ENCODE results near the gene NFIB. TPM values are rescaled to one million over a fixed set of nuclear protein-coding genes. Genes with fewer than 3 reads are reported as not detected.

Gene NFIB
- total and polyA plus RNA-seq, 10 of the 15 experiments (the other 5 are each of a cell fraction or from before 2014, with no cell fraction given): under 0.01 to 0.19 (median 0.05) TPM; not detected in 3

DNA sequence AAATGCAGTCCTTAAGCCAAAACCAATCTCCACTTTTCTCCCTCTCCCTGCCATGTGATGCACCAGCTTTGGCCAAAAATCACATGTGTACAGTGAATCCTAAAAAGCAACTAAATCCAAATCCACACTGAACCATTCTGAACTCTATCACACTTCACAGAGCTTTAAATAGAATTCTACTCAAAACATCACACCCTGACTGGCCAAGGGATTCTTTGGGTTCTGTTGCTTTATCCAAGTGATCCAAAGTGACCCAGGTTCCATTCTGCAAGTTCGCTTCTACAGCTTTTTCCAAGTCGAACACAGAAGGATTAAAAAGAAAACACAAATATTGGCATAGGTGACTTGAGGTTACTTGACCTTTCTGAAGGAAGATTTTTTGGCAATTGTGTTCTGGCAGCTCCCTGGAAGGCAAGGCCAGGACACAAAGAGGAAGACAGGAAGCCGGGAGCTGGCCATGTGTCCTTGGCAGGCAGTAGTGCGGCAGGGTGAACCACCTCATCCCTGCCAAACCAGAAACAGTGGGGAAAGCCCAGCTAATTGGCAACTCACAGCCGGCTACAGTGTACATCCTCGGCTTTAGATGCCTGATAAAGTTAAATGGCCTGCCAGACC, 115.0 kb downstream of the NFIB start:
- TF ChIP-seq KLF5 (IDR thresholded peaks at IDR 0.05; ENCODE audit: partially characterized antibody): no peak
- TF ChIP-seq, protein P1, sequence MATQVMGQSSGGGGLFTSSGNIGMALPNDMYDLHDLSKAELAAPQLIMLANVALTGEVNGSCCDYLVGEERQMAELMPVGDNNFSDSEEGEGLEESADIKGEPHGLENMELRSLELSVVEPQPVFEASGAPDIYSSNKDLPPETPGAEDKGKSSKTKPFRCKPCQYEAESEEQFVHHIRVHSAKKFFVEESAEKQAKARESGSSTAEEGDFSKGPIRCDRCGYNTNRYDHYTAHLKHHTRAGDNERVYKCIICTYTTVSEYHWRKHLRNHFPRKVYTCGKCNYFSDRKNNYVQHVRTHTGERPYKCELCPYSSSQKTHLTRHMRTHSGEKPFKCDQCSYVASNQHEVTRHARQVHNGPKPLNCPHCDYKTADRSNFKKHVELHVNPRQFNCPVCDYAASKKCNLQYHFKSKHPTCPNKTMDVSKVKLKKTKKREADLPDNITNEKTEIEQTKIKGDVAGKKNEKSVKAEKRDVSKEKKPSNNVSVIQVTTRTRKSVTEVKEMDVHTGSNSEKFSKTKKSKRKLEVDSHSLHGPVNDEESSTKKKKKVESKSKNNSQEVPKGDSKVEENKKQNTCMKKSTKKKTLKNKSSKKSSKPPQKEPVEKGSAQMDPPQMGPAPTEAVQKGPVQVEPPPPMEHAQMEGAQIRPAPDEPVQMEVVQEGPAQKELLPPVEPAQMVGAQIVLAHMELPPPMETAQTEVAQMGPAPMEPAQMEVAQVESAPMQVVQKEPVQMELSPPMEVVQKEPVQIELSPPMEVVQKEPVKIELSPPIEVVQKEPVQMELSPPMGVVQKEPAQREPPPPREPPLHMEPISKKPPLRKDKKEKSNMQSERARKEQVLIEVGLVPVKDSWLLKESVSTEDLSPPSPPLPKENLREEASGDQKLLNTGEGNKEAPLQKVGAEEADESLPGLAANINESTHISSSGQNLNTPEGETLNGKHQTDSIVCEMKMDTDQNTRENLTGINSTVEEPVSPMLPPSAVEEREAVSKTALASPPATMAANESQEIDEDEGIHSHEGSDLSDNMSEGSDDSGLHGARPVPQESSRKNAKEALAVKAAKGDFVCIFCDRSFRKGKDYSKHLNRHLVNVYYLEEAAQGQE (IDR thresholded peaks at IDR 0.05; ENCODE audit: low read depth, low read length): no peak
- TF ChIP-seq EGR1 (IDR thresholded peaks at IDR 0.05; ENCODE audit: borderline replicate concordance in 1 of 2, low read depth in 2 of 2, low read length in 2 of 2): no peak
- TF ChIP-seq, protein P2, sequence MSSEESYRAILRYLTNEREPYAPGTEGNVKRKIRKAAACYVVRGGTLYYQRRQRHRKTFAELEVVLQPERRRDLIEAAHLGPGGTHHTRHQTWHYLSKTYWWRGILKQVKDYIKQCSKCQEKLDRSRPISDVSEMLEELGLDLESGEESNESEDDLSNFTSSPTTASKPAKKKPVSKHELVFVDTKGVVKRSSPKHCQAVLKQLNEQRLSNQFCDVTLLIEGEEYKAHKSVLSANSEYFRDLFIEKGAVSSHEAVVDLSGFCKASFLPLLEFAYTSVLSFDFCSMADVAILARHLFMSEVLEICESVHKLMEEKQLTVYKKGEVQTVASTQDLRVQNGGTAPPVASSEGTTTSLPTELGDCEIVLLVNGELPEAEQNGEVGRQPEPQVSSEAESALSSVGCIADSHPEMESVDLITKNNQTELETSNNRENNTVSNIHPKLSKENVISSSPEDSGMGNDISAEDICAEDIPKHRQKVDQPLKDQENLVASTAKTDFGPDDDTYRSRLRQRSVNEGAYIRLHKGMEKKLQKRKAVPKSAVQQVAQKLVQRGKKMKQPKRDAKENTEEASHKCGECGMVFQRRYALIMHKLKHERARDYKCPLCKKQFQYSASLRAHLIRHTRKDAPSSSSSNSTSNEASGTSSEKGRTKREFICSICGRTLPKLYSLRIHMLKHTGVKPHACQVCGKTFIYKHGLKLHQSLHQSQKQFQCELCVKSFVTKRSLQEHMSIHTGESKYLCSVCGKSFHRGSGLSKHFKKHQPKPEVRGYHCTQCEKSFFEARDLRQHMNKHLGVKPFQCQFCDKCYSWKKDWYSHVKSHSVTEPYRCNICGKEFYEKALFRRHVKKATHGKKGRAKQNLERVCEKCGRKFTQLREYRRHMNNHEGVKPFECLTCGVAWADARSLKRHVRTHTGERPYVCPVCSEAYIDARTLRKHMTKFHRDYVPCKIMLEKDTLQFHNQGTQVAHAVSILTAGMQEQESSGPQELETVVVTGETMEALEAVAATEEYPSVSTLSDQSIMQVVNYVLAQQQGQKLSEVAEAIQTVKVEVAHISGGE (CRISPR knock-in tag; IDR thresholded peaks at IDR 0.05): no peak
- TF ChIP-seq, protein P3, sequence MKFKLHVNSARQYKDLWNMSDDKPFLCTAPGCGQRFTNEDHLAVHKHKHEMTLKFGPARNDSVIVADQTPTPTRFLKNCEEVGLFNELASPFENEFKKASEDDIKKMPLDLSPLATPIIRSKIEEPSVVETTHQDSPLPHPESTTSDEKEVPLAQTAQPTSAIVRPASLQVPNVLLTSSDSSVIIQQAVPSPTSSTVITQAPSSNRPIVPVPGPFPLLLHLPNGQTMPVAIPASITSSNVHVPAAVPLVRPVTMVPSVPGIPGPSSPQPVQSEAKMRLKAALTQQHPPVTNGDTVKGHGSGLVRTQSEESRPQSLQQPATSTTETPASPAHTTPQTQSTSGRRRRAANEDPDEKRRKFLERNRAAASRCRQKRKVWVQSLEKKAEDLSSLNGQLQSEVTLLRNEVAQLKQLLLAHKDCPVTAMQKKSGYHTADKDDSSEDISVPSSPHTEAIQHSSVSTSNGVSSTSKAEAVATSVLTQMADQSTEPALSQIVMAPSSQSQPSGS (IDR thresholded peaks at IDR 0.05; ENCODE audit: low read length): no peak
- TF ChIP-seq NFYA (IDR thresholded peaks at IDR 0.05; ENCODE audit: borderline replicate concordance, low read depth, low read length): no peak
- TF ChIP-seq SP1 (IDR thresholded peaks at IDR 0.05; ENCODE audit: low read depth, low read length): no peak
- no peak for TF ChIP-seq CHD2 (IDR thresholded peaks at IDR 0.05; ENCODE audit: borderline replicate concordance, low read depth, low read length)
- TF ChIP-seq POLR2AphosphoS5 (IDR thresholded peaks at IDR 0.05; ENCODE audit: low read length): no peak
- Histone ChIP-seq H3K4me1 (ENCODE audit: control insufficient read depth, insufficient read depth, low read length) (no peaks in the 10 kb centered on the region), H3K27ac (ENCODE audit: control insufficient read depth, insufficient read depth) (no peak overlapping the region), H3K79me2 (ENCODE audit: control insufficient read depth, insufficient read depth, low read length) (no peaks in the 10 kb centered on the region), H3K27me3 (replicated peaks in 1 of 2; ENCODE audit: control insufficient read depth in 2 of 2, insufficient read depth in 2 of 2, low read length in 1 of 2) (no peaks in the 10 kb centered on the region; a peak in 1 of 4 replicates), H3K4me3 (no peak overlapping the region), H3K9me3 (replicated peaks; ENCODE audit: control insufficient read depth, insufficient read depth, low read length) (no peaks in the 10 kb centered on the region), H2AFZ (ENCODE audit: control insufficient read depth, low read depth, low read length) (no peak overlapping the region), H3K36me3 (ENCODE audit: control insufficient read depth in 2 of 2, insufficient read depth in 2 of 2, low read length in 1 of 2) (no peaks in the 10 kb centered on the region), H4K20me1 (ENCODE audit: control insufficient read depth, insufficient read depth) (no peaks in the 10 kb centered on the region), H3K9ac (ENCODE audit: control insufficient read depth, insufficient read depth, low read length) (no peak overlapping the region), H3K4me2 (ENCODE audit: control insufficient read depth, insufficient read depth) (no peak overlapping the region)
- DNase-seq (ENCODE audit: low read depth, low spot score): no peak
- 9% methylated on average over 6 of the region's 6 CpGs for WGBS (ENCODE audit: insufficient coverage, insufficient replicate concordance, low lambda C conversion rate, missing lambda C conversion rate)
- POLR2A ChIA-PET: no interaction called here
- in situ Hi-C loops (cut with MboI): no loop called here
- no TSS peak for BruUV-seq (replicated peaks)
- no peak for FAIRE-seq
- SMC1A ChIA-PET (ENCODE audit: uncharacterized antibody, unreplicated experiment): interaction anchor here (1.6 kb wide), 1 partner anchor 15 kb away, joined by 4 read pairs; no protein-coding TSS in a partner anchor
- RAD21 ChIA-PET (ENCODE audit: unreplicated experiment): no interaction called here
- ATAC-seq: no peak
- intact Hi-C loops (cut with micrococcal nuclease; ENCODE audit: unreplicated experiment): no loop called here
- CTCF ChIA-PET: no interaction called here

Data from GM12878 (cell line).